Small intestine (tissue), 7 donors: ENCODE measurements around the gene MAML2. TPM values are rescaled to one million over a fixed set of nuclear protein-coding genes. Genes with fewer than 3 reads are reported as not detected.

Source experiments
- DNase-seq, 2 donors: peaks; one replicate each; pipeline versions ENCODE4 v3.0.0 to v3.0.0-alpha.2; 2013
- FAIRE-seq: peaks from 2 replicates; lab custom pipeline; 2012; peaks lifted over from hg19 to GRCh38; lab: Jason Lieb, UNC
- H3K27ac ChIP-seq, 3 donors: one replicate each; pipeline ENCODE4 v1.5.1; 2013; ENCODE audit warnings: low read length in 2 of 3, mild to moderate bottlenecking in 2 of 3, control low read depth in 1 of 3, inconsistent platforms in 1 of 3, low read depth in 1 of 3, moderate library complexity in 1 of 3
- H3K27me3 ChIP-seq, 3 donors: one replicate each; pipeline ENCODE4 v1.6.1; 2013; ENCODE audit warnings: low read length in 3 of 3, inconsistent platforms in 1 of 3; ENCODE audit not compliant: control insufficient read depth in 3 of 3, insufficient read depth in 3 of 3
- H3K36me3 ChIP-seq, 3 donors: one replicate each; pipeline ENCODE4 v1.6.1; 2013; ENCODE audit warnings: low read length in 3 of 3, inconsistent platforms in 1 of 3, low read depth in 1 of 3, mild to moderate bottlenecking in 1 of 3, moderate library complexity in 1 of 3; ENCODE audit not compliant: control insufficient read depth in 3 of 3, insufficient read depth in 2 of 3
- H3K4me1 ChIP-seq, 3 donors: one replicate each; pipeline ENCODE4 v1.6.1; 2013; ENCODE audit warnings: low read length in 2 of 3, inconsistent platforms in 1 of 3, low read depth in 1 of 3, mild to moderate bottlenecking in 1 of 3, moderate library complexity in 1 of 3; ENCODE audit not compliant: control insufficient read depth in 3 of 3, insufficient read depth in 2 of 3
- H3K4me3 ChIP-seq, 3 donors: one replicate each; pipeline ENCODE4 v1.5.1; 2013; ENCODE audit warnings: low read length in 3 of 3, control low read depth in 1 of 3, inconsistent platforms in 1 of 3, low read depth in 1 of 3, mild to moderate bottlenecking in 1 of 3, moderate library complexity in 1 of 3
- H3K9me3 ChIP-seq, 2 donors: one replicate each; pipeline ENCODE4 v1.6.1; 2013; ENCODE audit warnings: low read depth in 1 of 2, low read length in 1 of 2; ENCODE audit not compliant: control insufficient read depth in 2 of 2, insufficient read depth in 1 of 2
- WGBS, 3 donors: extraction: QIAGEN DNeasy Blood & Tissue Kit; methylation state at CpG; one replicate each; pipeline ENCODE4 v1.1.7; 2013; 5-methylcytosine and 5-hydroxymethylcytosine counted together
- polyA plus RNA-seq, 4 donors: library from polyadenylated mRNA; stranded (reverse) in 3 of 4; unstranded in 1 of 4; fragments of 200-250 nt in 3 of 4; fragments of 120-200 nt in 1 of 4; gene quantifications; one replicate each; pipeline versions ENCODE4 v1.2.1 to v1.2.3, GENCODE V29; 2013
- donor health status: healthy with polysubstance abuse.
- donor health status: control.
- donor health status: control.
- donor health status: Bipolar disorder and iron deficiency.
- donor health status: healthy.

The MAML2 gene
- polyA plus RNA-seq, 4 donors = 0.45 to 11.6 (median 1.6) TPM

- DNase-seq (no peak), FAIRE-seq (no peak)
- no peak overlapping the region for H3K4me3 ChIP-seq
- H3K4me1 ChIP-seq = peaks cover 0 to 33% (median 4%) of the 10 kb centered on the region in 3 donors
- H3K27ac ChIP-seq = no peak overlapping the region
- H3K9me3 ChIP-seq = no peaks in the 10 kb centered on the region
- WGBS, 3 donors = 92 to 99% (median 98%) methylated on average over 2 of the region's 2 CpGs
- H3K36me3 ChIP-seq = peaks cover 0 to 6% (median 1%) of the 10 kb centered on the region in 3 donors
- no peaks in the 10 kb centered on the region for H3K27me3 ChIP-seq
Measured at GRCh38 chr11:96063886-96064285, 279.1 kb downstream of the MAML2 start.

GRCh38 chr11:96063053-96063452 is 279.9 kb downstream of the MAML2 start:
- Histone ChIP-seq H3K4me1 (peaks cover 0 to 29% (median 4%) of the 10 kb centered on the region in 3 donors), H3K27me3 (no peaks in the 10 kb centered on the region), H3K4me3 (no peak overlapping the region), H3K36me3 (peaks cover 0 to 8% (median 1%) of the 10 kb centered on the region in 3 donors), H3K27ac (peak overlapping the region in 1 of 3 donors; percentile 31), H3K9me3 (no peaks in the 10 kb centered on the region)
- DNase-seq (peak in 1 of 2 donors; percentile 60), FAIRE-seq (no peak)
- WGBS, 3 donors = 94 to 98% (median 98%) methylated on average over 2 of the region's 2 CpGs

GRCh38 chr11:96062134-96062533 is 280.9 kb downstream of the MAML2 start:
- H3K27ac ChIP-seq = peak overlapping the region in 1 of 3 donors; percentile 31
- DNase-seq (peak in 1 of 2 donors; percentile 68), FAIRE-seq (no peak)
- peaks cover 0 to 9% (median 1%) of the 10 kb centered on the region in 3 donors for H3K36me3 ChIP-seq
- H3K27me3 ChIP-seq = no peaks in the 10 kb centered on the region
- peaks cover 0 to 22% (median 4%) of the 10 kb centered on the region in 3 donors for H3K4me1 ChIP-seq
- H3K4me3 ChIP-seq = no peak overlapping the region
- no peaks in the 10 kb centered on the region for H3K9me3 ChIP-seq

- no peak overlapping the region for H3K27ac ChIP-seq
- no peak for FAIRE-seq
- peaks cover 0 to 18% (median 4%) of the 10 kb centered on the region in 3 donors for H3K4me1 ChIP-seq
- no peak overlapping the region for H3K4me3 ChIP-seq
- DNase-seq = no peak
- WGBS, 3 donors = 81 to 90% (median 83%) methylated on average over 3 of the region's 3 CpGs
- H3K36me3 ChIP-seq = peaks cover 0 to 9% (median under 1%) of the 10 kb centered on the region in 3 donors
- H3K27me3 ChIP-seq = no peaks in the 10 kb centered on the region
- H3K9me3 ChIP-seq = no peaks in the 10 kb centered on the region
Measured at GRCh38 chr11:96061730-96062129, 281.3 kb downstream of the MAML2 start.

GRCh38 chr11:96061069-96061468 is 281.9 kb downstream of the MAML2 start:
- no peak for FAIRE-seq
- Histone ChIP-seq H3K4me3 (no peak overlapping the region), H3K36me3 (peaks cover 0 to 7% (median 0%) of the 10 kb centered on the region in 3 donors), H3K4me1 (peaks cover 0 to 16% (median 4%) of the 10 kb centered on the region in 3 donors), H3K27ac (no peak overlapping the region), H3K9me3 (no peaks in the 10 kb centered on the region), H3K27me3 (no peaks in the 10 kb centered on the region)
- 77 to 94% (median 85%) methylated on average over 2 of the region's 2 CpGs for WGBS, 3 donors
- DNase-seq = no peak

- FAIRE-seq (no peak), DNase-seq (no peak)
- Histone ChIP-seq H3K4me1 (peaks cover 0 to 14% (median 5%) of the 10 kb centered on the region in 3 donors), H3K4me3 (no peak overlapping the region), H3K9me3 (no peaks in the 10 kb centered on the region), H3K36me3 (peaks cover 0 to 3% (median 0%) of the 10 kb centered on the region in 3 donors), H3K27me3 (no peaks in the 10 kb centered on the region), H3K27ac (no peak overlapping the region)
- WGBS, 3 donors = 59 to 87% (median 62%) methylated on average over 2 of the region's 2 CpGs
Measured at GRCh38 chr11:96057502-96057901, 285.5 kb downstream of the MAML2 start.

- 94 to 97% (median 96%) methylated on average over 2 of the region's 2 CpGs for WGBS, 3 donors
Measured at GRCh38 chr11:96056576-96056975, 286.4 kb downstream of the MAML2 start.

GRCh38 chr11:96055706-96056387 is 287.1 kb downstream of the MAML2 start:
- DNase-seq = no peak
- 90 to 93% (median 92%) methylated on average over 3 of the region's 3 CpGs for WGBS, 3 donors
- H3K27me3 ChIP-seq = no peaks in the 10 kb centered on the region
- H3K9me3 ChIP-seq = no peaks in the 10 kb centered on the region
- no peak for FAIRE-seq
- no peak overlapping the region for H3K4me3 ChIP-seq
- peaks cover 0 to 16% (median 2%) of the 10 kb centered on the region in 3 donors for H3K4me1 ChIP-seq
- H3K27ac ChIP-seq = no peak overlapping the region
- H3K36me3 ChIP-seq = peaks cover 0 to 3% (median 0%) of the 10 kb centered on the region in 3 donors

More at GRCh38 chr11:96056576-96056975, 286.4 kb downstream of the MAML2 start:
- Histone ChIP-seq H3K27ac (no peak overlapping the region), H3K4me1 (peaks cover 0 to 11% (median 2%) of the 10 kb centered on the region in 3 donors), H3K9me3 (no peaks in the 10 kb centered on the region), H3K4me3 (no peak overlapping the region), H3K27me3 (no peaks in the 10 kb centered on the region), H3K36me3 (peaks cover 0 to 3% (median 0%) of the 10 kb centered on the region in 3 donors)
- FAIRE-seq (no peak), DNase-seq (no peak)
